ENCODE results near the gene BMP10. TPM values are rescaled to one million over a fixed set of nuclear protein-coding genes. Genes with fewer than 3 reads are reported as not detected.

Gene BMP10
- total RNA-seq, 1 donor from 2014 or later, result not detected

GRCh38 chr2:68885811-68886075 lies 14.5 kb upstream of the BMP10 start:
- no peaks in the 10 kb centered on the region for H3K4me1 Mint-ChIP-seq (ENCODE audit: low read depth, unreplicated experiment)
- no peaks in the 10 kb centered on the region for H3K36me3 Mint-ChIP-seq (ENCODE audit: unreplicated experiment)
- H3K27ac Mint-ChIP-seq (ENCODE audit: unreplicated experiment), result no peak overlapping the region
- no peaks in the 10 kb centered on the region for H3K9me3 Mint-ChIP-seq (ENCODE audit: unreplicated experiment)
- no peak overlapping the region for H3K4me3 Mint-ChIP-seq (ENCODE audit: unreplicated experiment)
- no peak for TF ChIP-seq CTCF (IDR thresholded peaks at IDR 0.05; ENCODE audit: partially characterized antibody, unreplicated experiment)
- no peak for DNase-seq
- no peaks in the 10 kb centered on the region for H3K27me3 Mint-ChIP-seq (ENCODE audit: unreplicated experiment)

GRCh38 chr2:68885074-68885810 lies 14.0 kb upstream of the BMP10 start:
- no peak for TF ChIP-seq CTCF (IDR thresholded peaks at IDR 0.05; ENCODE audit: partially characterized antibody, unreplicated experiment)
- no peaks in the 10 kb centered on the region for H3K27me3 Mint-ChIP-seq (ENCODE audit: unreplicated experiment)
- H3K4me1 Mint-ChIP-seq (ENCODE audit: low read depth, unreplicated experiment), result no peaks in the 10 kb centered on the region
- DNase-seq, result no peak
- H3K9me3 Mint-ChIP-seq (ENCODE audit: unreplicated experiment), result no peaks in the 10 kb centered on the region
- no peaks in the 10 kb centered on the region for H3K36me3 Mint-ChIP-seq (ENCODE audit: unreplicated experiment)
- no peak overlapping the region for H3K4me3 Mint-ChIP-seq (ENCODE audit: unreplicated experiment)
- H3K27ac Mint-ChIP-seq (ENCODE audit: unreplicated experiment), result no peak overlapping the region

- Mint-ChIP-seq H3K4me3 (ENCODE audit: unreplicated experiment) (no peak overlapping the region), H3K9me3 (ENCODE audit: unreplicated experiment) (no peaks in the 10 kb centered on the region), H3K27ac (ENCODE audit: unreplicated experiment) (no peak overlapping the region), H3K36me3 (ENCODE audit: unreplicated experiment) (no peaks in the 10 kb centered on the region), H3K4me1 (ENCODE audit: low read depth, unreplicated experiment) (no peaks in the 10 kb centered on the region), H3K27me3 (ENCODE audit: unreplicated experiment) (no peaks in the 10 kb centered on the region)
- no peak for TF ChIP-seq CTCF (IDR thresholded peaks at IDR 0.05; ENCODE audit: partially characterized antibody, unreplicated experiment)
- no peak for DNase-seq
These were observed 9.0 kb upstream of the BMP10 start for GRCh38 chr2:68880213-68880612.

- no peak for TF ChIP-seq CTCF (IDR thresholded peaks at IDR 0.05; ENCODE audit: partially characterized antibody, unreplicated experiment)
- no peaks in the 10 kb centered on the region for H3K4me1 Mint-ChIP-seq (ENCODE audit: low read depth, unreplicated experiment)
- H3K9me3 Mint-ChIP-seq (ENCODE audit: unreplicated experiment), result no peaks in the 10 kb centered on the region
- H3K36me3 Mint-ChIP-seq (ENCODE audit: unreplicated experiment), result no peaks in the 10 kb centered on the region
- no peak overlapping the region for H3K27ac Mint-ChIP-seq (ENCODE audit: unreplicated experiment)
- no peaks in the 10 kb centered on the region for H3K27me3 Mint-ChIP-seq (ENCODE audit: unreplicated experiment)
- H3K4me3 Mint-ChIP-seq (ENCODE audit: unreplicated experiment), result no peak overlapping the region
- DNase-seq, result no peak
These were observed 8.1 kb upstream of the BMP10 start for GRCh38 chr2:68879296-68879695.

GRCh38 chr2:68878753-68879152 lies 7.6 kb upstream of the BMP10 start:
- no peak overlapping the region for H3K4me3 Mint-ChIP-seq (ENCODE audit: unreplicated experiment)
- no peaks in the 10 kb centered on the region for H3K36me3 Mint-ChIP-seq (ENCODE audit: unreplicated experiment)
- no peaks in the 10 kb centered on the region for H3K27me3 Mint-ChIP-seq (ENCODE audit: unreplicated experiment)
- H3K27ac Mint-ChIP-seq (ENCODE audit: unreplicated experiment), result no peak overlapping the region
- TF ChIP-seq CTCF (IDR thresholded peaks at IDR 0.05; ENCODE audit: partially characterized antibody, unreplicated experiment), result no peak
- no peak for DNase-seq
- no peaks in the 10 kb centered on the region for H3K9me3 Mint-ChIP-seq (ENCODE audit: unreplicated experiment)
- no peaks in the 10 kb centered on the region for H3K4me1 Mint-ChIP-seq (ENCODE audit: low read depth, unreplicated experiment)

All from glutamatergic neuron (in vitro differentiated cells).